ENCODE results near the gene MYO6.

The MYO6 gene

GRCh38 chr6:75788894-75789293 lies 39.9 kb downstream of the MYO6 start:
- no peak for DNase-seq (ENCODE audit: low read depth)
- TF ChIP-seq CTCF (IDR thresholded peaks at IDR 0.05; ENCODE audit: insufficient read depth, low read depth, low read length, missing control alignments): no peak
- no peak overlapping the region for H3K4me3 ChIP-seq (ENCODE audit: low read length)

- DNase-seq (ENCODE audit: low read depth): peak; percentile 9
- TF ChIP-seq CTCF (IDR thresholded peaks at IDR 0.05; ENCODE audit: insufficient read depth, low read depth, low read length, missing control alignments): no peak
- no peak overlapping the region for H3K4me3 ChIP-seq (ENCODE audit: low read length)
Observed at GRCh38 chr6:75791881-75792280, 42.8 kb downstream of the MYO6 start.

GRCh38 chr6:75794351-75794846 lies 45.4 kb downstream of the MYO6 start:
- DNase-seq (ENCODE audit: low read depth): no peak
- no peak overlapping the region for H3K4me3 ChIP-seq (ENCODE audit: low read length)
- TF ChIP-seq CTCF (IDR thresholded peaks at IDR 0.05; ENCODE audit: insufficient read depth, low read depth, low read length, missing control alignments): no peak

- no peak overlapping the region for H3K4me3 ChIP-seq (ENCODE audit: low read length)
- no peak for DNase-seq (ENCODE audit: low read depth)
- no peak for TF ChIP-seq CTCF (IDR thresholded peaks at IDR 0.05; ENCODE audit: insufficient read depth, low read depth, low read length, missing control alignments)
Observed at GRCh38 chr6:75794954-75795739, 46.1 kb downstream of the MYO6 start.

DNA sequence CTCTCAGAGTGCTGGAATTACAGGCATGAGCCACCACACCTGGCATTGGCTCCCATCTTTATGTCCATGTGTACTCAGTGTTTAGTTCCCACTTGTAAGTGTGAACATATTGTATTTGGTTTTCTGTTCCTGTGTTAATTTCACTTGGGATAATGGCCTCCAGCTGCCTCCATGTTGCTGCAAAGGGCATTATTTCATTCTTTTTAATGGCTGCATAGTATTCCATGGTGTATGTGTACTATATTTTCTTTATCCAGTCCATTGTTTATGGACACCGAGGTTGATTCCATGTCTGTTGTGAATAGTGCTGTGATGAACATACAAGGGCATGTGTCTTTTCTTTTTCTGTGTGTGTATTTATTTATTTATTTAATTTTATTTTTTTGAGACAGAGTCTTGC lies 47.7 kb downstream of the MYO6 start:
- no peak for DNase-seq (ENCODE audit: low read depth)
- TF ChIP-seq CTCF (IDR thresholded peaks at IDR 0.05; ENCODE audit: insufficient read depth, low read depth, low read length, missing control alignments): no peak
- no peak overlapping the region for H3K4me3 ChIP-seq (ENCODE audit: low read length)

- H3K4me3 ChIP-seq (ENCODE audit: low read length): no peak overlapping the region
- no peak for TF ChIP-seq CTCF (IDR thresholded peaks at IDR 0.05; ENCODE audit: insufficient read depth, low read depth, low read length, missing control alignments)
- peak; percentile 11 for DNase-seq (ENCODE audit: low read depth)
Observed at GRCh38 chr6:75800133-75800532, 51.1 kb downstream of the MYO6 start.

All from epithelial cell of esophagus (primary cell).